ENCODE results near the gene FOXP2.

Gene FOXP2

GRCh38 chr7:114630201-114630990 lies 215.8 kb downstream of the FOXP2 start:
- Mint-ChIP-seq H3K4me1 (ENCODE audit: low read depth) (no peaks in the 10 kb centered on the region), H3K27ac (no peak overlapping the region), H3K9me3 (ENCODE audit: low read depth) (no peaks in the 10 kb centered on the region), H3K4me3 (no peak overlapping the region), H3K27me3 (no peaks in the 10 kb centered on the region), H3K36me3 (no peaks in the 10 kb centered on the region)

GRCh38 chr7:114631249-114631822 lies 216.7 kb downstream of the FOXP2 start:
- Mint-ChIP-seq H3K36me3 (no peaks in the 10 kb centered on the region), H3K27ac (no peak overlapping the region), H3K27me3 (no peaks in the 10 kb centered on the region), H3K4me1 (ENCODE audit: low read depth) (no peaks in the 10 kb centered on the region), H3K4me3 (no peak overlapping the region), H3K9me3 (ENCODE audit: low read depth) (no peaks in the 10 kb centered on the region)

- no peak overlapping the region for H3K4me3 Mint-ChIP-seq
- no peaks in the 10 kb centered on the region for H3K9me3 Mint-ChIP-seq (ENCODE audit: low read depth)
- H3K27me3 Mint-ChIP-seq = peaks cover 4% of the 10 kb centered on the region
- H3K4me1 Mint-ChIP-seq (ENCODE audit: low read depth) = no peaks in the 10 kb centered on the region
- no peaks in the 10 kb centered on the region for H3K36me3 Mint-ChIP-seq
- H3K27ac Mint-ChIP-seq = no peak overlapping the region
Measured at GRCh38 chr7:114639451-114639850, 224.8 kb downstream of the FOXP2 start.

GRCh38 chr7:114644455-114644854 lies 229.8 kb downstream of the FOXP2 start:
- Mint-ChIP-seq H3K4me3 (no peak overlapping the region), H3K27ac (no peak overlapping the region), H3K9me3 (ENCODE audit: low read depth) (no peaks in the 10 kb centered on the region), H3K36me3 (no peaks in the 10 kb centered on the region), H3K4me1 (ENCODE audit: low read depth) (no peaks in the 10 kb centered on the region), H3K27me3 (peaks cover 7% of the 10 kb centered on the region)

GRCh38 chr7:114645451-114645850 lies 230.8 kb downstream of the FOXP2 start:
- Mint-ChIP-seq H3K36me3 (no peaks in the 10 kb centered on the region), H3K27me3 (peaks cover 7% of the 10 kb centered on the region), H3K27ac (no peak overlapping the region), H3K9me3 (ENCODE audit: low read depth) (no peaks in the 10 kb centered on the region), H3K4me1 (ENCODE audit: low read depth) (no peaks in the 10 kb centered on the region), H3K4me3 (no peak overlapping the region)

GRCh38 chr7:114647518-114647917 lies 232.9 kb downstream of the FOXP2 start:
- Mint-ChIP-seq H3K27me3 (peaks cover 5% of the 10 kb centered on the region), H3K27ac (no peak overlapping the region), H3K9me3 (ENCODE audit: low read depth) (no peaks in the 10 kb centered on the region), H3K36me3 (no peaks in the 10 kb centered on the region), H3K4me1 (ENCODE audit: low read depth) (no peaks in the 10 kb centered on the region), H3K4me3 (no peak overlapping the region)

GRCh38 chr7:114648117-114648516 lies 233.5 kb downstream of the FOXP2 start:
- H3K36me3 Mint-ChIP-seq = no peaks in the 10 kb centered on the region
- H3K27ac Mint-ChIP-seq = no peak overlapping the region
- no peaks in the 10 kb centered on the region for H3K9me3 Mint-ChIP-seq (ENCODE audit: low read depth)
- H3K27me3 Mint-ChIP-seq = peaks cover 5% of the 10 kb centered on the region
- H3K4me1 Mint-ChIP-seq (ENCODE audit: low read depth) = no peaks in the 10 kb centered on the region
- H3K4me3 Mint-ChIP-seq = no peak overlapping the region

- H3K4me3 Mint-ChIP-seq = no peak overlapping the region
- H3K27me3 Mint-ChIP-seq = peaks cover 7% of the 10 kb centered on the region
- no peaks in the 10 kb centered on the region for H3K36me3 Mint-ChIP-seq
- no peak overlapping the region for H3K27ac Mint-ChIP-seq
- no peaks in the 10 kb centered on the region for H3K4me1 Mint-ChIP-seq (ENCODE audit: low read depth)
- no peaks in the 10 kb centered on the region for H3K9me3 Mint-ChIP-seq (ENCODE audit: low read depth)
Measured at GRCh38 chr7:114648680-114649079, 234.1 kb downstream of the FOXP2 start.

GRCh38 chr7:114649689-114650088 lies 235.1 kb downstream of the FOXP2 start:
- no peaks in the 10 kb centered on the region for H3K9me3 Mint-ChIP-seq (ENCODE audit: low read depth)
- peaks cover 6% of the 10 kb centered on the region for H3K27me3 Mint-ChIP-seq
- H3K36me3 Mint-ChIP-seq = no peaks in the 10 kb centered on the region
- H3K4me3 Mint-ChIP-seq = no peak overlapping the region
- H3K27ac Mint-ChIP-seq = no peak overlapping the region
- H3K4me1 Mint-ChIP-seq (ENCODE audit: low read depth) = no peaks in the 10 kb centered on the region

GRCh38 chr7:114650491-114650890 lies 235.9 kb downstream of the FOXP2 start:
- Mint-ChIP-seq H3K36me3 (no peaks in the 10 kb centered on the region), H3K9me3 (ENCODE audit: low read depth) (no peaks in the 10 kb centered on the region), H3K27ac (no peak overlapping the region), H3K4me3 (no peak overlapping the region), H3K27me3 (peaks cover 6% of the 10 kb centered on the region), H3K4me1 (ENCODE audit: low read depth) (no peaks in the 10 kb centered on the region)

GRCh38 chr7:114652041-114652440 lies 237.4 kb downstream of the FOXP2 start:
- Mint-ChIP-seq H3K9me3 (ENCODE audit: low read depth) (no peaks in the 10 kb centered on the region), H3K27ac (no peak overlapping the region), H3K4me1 (ENCODE audit: low read depth) (no peaks in the 10 kb centered on the region), H3K4me3 (no peak overlapping the region), H3K27me3 (peaks cover 5% of the 10 kb centered on the region), H3K36me3 (no peaks in the 10 kb centered on the region)

- no peak overlapping the region for H3K4me3 Mint-ChIP-seq
- no peaks in the 10 kb centered on the region for H3K36me3 Mint-ChIP-seq
- H3K27me3 Mint-ChIP-seq = peaks cover 5% of the 10 kb centered on the region
- no peak overlapping the region for H3K27ac Mint-ChIP-seq
- no peaks in the 10 kb centered on the region for H3K4me1 Mint-ChIP-seq (ENCODE audit: low read depth)
- no peaks in the 10 kb centered on the region for H3K9me3 Mint-ChIP-seq (ENCODE audit: low read depth)
Measured at GRCh38 chr7:114653364-114654088, 238.9 kb downstream of the FOXP2 start.

GRCh38 chr7:114656466-114656865 lies 241.9 kb downstream of the FOXP2 start:
- H3K27ac Mint-ChIP-seq = no peak overlapping the region
- H3K4me3 Mint-ChIP-seq = no peak overlapping the region

GRCh38 chr7:114657279-114657678 lies 242.7 kb downstream of the FOXP2 start:
- H3K36me3 Mint-ChIP-seq = no peaks in the 10 kb centered on the region
- no peaks in the 10 kb centered on the region for H3K9me3 Mint-ChIP-seq (ENCODE audit: low read depth)
- H3K4me3 Mint-ChIP-seq = no peak overlapping the region
- H3K27me3 Mint-ChIP-seq = peaks cover 5% of the 10 kb centered on the region
- H3K4me1 Mint-ChIP-seq (ENCODE audit: low read depth) = no peaks in the 10 kb centered on the region
- H3K27ac Mint-ChIP-seq = no peak overlapping the region

More at GRCh38 chr7:114656466-114656865, 241.9 kb downstream of the FOXP2 start:
- Mint-ChIP-seq H3K9me3 (ENCODE audit: low read depth) (no peaks in the 10 kb centered on the region), H3K27me3 (peaks cover 5% of the 10 kb centered on the region), H3K36me3 (no peaks in the 10 kb centered on the region), H3K4me1 (ENCODE audit: low read depth) (no peaks in the 10 kb centered on the region)

- no peak overlapping the region for H3K4me3 Mint-ChIP-seq
- H3K27ac Mint-ChIP-seq = no peak overlapping the region
- H3K36me3 Mint-ChIP-seq = no peaks in the 10 kb centered on the region
- no peaks in the 10 kb centered on the region for H3K9me3 Mint-ChIP-seq (ENCODE audit: low read depth)
- H3K27me3 Mint-ChIP-seq = peaks cover 5% of the 10 kb centered on the region
- H3K4me1 Mint-ChIP-seq (ENCODE audit: low read depth) = no peaks in the 10 kb centered on the region
Measured at GRCh38 chr7:114658216-114658615, 243.6 kb downstream of the FOXP2 start.
